GM18951 (cell line): ENCODE data around the gene RNF213.

ENCODE experiments used
- POLR2A ChIP-seq: IDR thresholded peaks from 4 replicates; pipeline ENCODE4 v1.6.1; 2011; ENCODE audit warnings: mild to moderate bottlenecking; ENCODE audit not compliant: insufficient read length, insufficient read depth; ENCODE audit errors: extremely low read depth
- in situ Hi-C: fragments of 300-500 bp; cut with MboI; formaldehyde crosslinking; loops from one replicate; pipeline ENCODE4 v1.12.0; 2022; ENCODE audit warnings: low sequenced_read_pairs, mixed read lengths, inconsistent platforms; ENCODE audit not compliant: unreplicated experiment

The RNF213 gene

GRCh38 chr17:80360396-80360795, 99.7 kb downstream of the RNF213 start:
- no peak for TF ChIP-seq POLR2A
- in situ Hi-C loops: no loop called here

GRCh38 chr17:80361495-80362220, 101.0 kb downstream of the RNF213 start:
- in situ Hi-C loops: no loop called here
- no peak for TF ChIP-seq POLR2A

DNA sequence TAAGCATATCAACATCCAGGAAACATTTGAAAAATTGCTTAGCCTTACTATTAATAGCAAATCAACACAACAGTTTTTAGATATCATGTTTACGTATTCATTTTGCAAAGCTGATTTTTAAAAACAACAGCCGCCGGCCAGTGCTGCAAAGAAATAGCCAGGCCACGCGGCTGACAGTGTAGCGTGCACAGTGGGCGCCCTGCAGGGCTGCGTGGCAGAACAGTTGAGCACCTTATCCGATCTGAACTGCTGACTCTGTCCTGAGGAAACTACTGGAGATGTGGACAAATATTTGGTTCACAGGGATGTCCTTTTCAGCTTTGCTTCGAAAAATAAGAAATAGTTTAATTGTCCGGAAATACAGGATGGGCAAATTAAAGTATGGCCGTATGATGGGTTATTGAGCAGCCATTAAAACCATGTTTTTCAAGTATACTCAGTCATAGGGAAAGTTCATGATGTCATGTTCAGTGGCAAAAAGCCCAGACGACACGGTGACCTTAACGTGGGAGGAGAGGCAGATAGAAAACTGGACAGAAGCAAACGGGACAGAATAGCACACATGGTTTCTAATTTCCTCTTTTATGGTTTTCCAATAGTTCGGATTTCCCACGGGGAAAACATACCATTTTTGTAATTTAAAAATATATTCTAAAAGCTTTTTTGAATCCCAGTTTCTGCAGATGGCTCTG, 101.9 kb downstream of the RNF213 start:
- in situ Hi-C loops: no loop called here
- no peak for TF ChIP-seq POLR2A

GRCh38 chr17:80363120-80363515, 102.5 kb downstream of the RNF213 start:
- TF ChIP-seq POLR2A: no peak
- in situ Hi-C loops: no loop called here

DNA sequence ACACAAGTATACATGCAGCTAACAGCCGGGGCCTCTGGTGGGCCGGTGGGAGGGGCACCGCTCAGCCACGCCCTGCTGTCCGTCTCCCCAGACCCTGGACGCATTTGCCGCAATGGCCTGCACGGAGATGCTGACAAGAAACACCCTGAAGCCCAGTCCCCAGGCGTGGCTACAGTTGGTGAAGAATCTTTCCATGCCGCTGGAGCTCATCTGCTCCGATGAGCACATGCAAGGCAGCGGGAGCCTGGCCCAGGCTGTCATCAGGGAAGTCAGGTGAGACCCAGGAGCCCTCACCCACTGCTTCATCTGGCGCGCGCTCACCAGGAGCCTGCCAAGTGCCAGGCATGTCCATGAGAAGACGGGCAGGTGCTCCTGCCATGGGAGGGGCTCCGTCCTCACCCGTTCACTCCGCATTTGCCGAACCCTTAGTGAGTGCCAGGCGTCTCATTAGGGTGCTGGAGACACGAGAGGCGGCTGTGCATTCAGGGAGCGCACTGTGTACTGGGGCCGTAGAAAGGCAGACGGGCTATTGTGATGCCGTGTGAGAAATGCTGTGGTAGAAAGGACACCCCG, 103.0 kb downstream of the RNF213 start:
- in situ Hi-C loops: no loop called here
- no peak for TF ChIP-seq POLR2A

DNA sequence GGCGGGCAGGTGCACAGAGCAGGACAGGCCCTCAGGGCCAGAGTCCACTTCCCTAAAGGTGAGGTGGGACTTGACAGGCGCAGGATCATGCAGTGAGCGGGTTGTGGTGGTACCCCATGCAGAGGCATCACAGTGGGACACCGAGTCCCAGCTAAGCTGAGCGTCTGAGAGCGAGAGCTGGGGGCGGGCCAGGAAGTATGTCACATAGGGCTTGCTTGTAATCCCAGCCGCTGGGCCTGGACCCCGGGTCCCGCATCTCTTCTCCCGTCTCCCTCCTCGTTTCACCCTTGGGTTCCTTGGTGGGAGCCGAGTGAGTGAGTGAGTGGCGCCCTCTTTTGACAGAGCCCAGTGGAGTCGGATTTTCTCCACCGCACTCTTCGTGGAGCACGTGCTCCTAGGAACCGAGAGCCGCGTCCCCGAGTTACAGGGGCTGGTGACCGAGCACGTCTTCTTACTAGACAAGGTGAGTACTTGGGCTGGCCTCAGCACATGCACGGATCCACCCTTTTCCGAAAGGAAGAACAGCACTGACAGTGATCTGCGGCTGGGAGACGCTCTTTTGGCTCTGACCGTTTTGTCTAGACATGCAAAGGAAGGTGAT, 103.5 kb downstream of the RNF213 start:
- in situ Hi-C loops: no loop called here

GRCh38 chr17:80365001-80365965, 104.6 kb downstream of the RNF213 start:
- in situ Hi-C loops: no loop called here
- peak; percentile 21 for TF ChIP-seq POLR2A

More for the DNA sequence above, 103.5 kb downstream of the RNF213 start:
- no peak for TF ChIP-seq POLR2A

DNA sequence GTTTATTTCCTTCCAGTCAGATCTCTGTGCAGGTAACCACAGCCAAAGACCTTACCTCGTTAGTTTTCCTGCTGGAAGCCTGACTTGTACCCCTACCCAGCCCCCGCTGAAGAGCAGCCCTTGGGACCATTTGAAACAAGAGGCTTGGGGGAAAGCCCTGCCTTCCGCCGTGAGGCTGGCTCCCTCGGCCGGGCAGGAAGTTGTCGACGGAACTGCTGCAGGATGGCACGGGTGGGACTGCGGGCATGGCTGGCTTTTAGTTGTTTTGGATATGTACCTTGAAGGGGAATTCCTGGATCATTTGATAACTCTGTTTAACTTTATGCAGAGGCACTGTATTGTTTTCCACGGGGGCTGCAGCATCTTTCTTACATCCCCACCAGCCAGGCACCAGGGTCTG, 105.3 kb downstream of the RNF213 start:
- peak; percentile 7 for TF ChIP-seq POLR2A
- in situ Hi-C loops: no loop called here

GRCh38 chr17:80367503-80367902, 106.9 kb downstream of the RNF213 start:
- in situ Hi-C loops: no loop called here

DNA sequence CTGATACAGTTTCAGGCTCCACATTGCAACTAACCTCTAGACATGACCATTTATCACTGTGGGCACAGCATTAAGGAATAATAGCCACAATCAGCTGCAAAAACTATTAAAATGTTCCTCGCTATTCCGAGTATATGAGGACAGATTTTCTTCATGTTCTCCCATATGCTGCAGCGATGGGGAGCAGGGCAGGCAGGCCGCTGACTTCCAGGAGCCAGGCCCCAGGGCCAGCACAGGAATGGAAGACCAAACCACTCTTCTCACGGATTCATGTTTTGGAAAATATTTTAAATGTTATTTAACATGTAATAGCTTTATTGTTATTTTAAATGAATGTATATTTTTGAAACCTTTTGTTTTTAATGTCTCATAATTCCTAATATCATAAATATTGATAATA, 110.5 kb downstream of the RNF213 start:
- TF ChIP-seq POLR2A: no peak
- in situ Hi-C loops: no loop called here

More at GRCh38 chr17:80367503-80367902, 106.9 kb downstream of the RNF213 start:
- no peak for TF ChIP-seq POLR2A

- TF ChIP-seq POLR2A: no peak
- in situ Hi-C loops: no loop called here
Observed at GRCh38 chr17:80372456-80372855, 111.8 kb downstream of the RNF213 start.

DNA sequence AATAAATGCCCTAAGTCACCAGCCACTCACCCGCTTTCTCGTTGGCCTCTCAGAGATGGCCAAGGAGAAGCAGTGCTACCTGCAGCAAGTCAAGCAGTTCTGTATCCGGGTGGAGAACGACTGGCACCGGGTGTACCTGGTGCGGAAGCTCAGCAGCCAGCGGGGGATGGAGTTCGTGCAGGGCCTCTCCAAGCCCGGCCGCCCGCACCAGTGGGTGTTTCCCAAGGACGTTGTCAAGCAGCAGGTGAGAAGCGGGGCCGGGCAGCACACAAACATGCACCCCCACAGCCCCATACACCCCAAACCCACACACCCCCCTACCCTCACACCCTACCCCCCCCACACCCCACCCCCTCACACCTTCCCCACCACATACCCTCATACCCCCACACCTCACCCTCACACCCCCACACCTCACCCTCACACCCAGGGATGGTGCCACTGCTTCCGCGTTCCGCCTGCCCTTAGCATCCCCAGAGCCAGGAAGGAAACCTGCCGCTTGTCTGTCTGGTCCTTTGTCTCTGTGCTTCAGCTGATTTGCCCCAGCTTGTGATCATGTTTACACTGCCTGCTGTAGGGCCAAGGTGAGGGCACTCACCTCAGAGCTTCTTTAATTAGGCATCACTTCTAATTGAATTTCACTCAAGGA, 112.4 kb downstream of the RNF213 start:
- in situ Hi-C loops: no loop called here
- TF ChIP-seq POLR2A: no peak
